ENCODE results near the gene PCLO. TPM values are rescaled to one million over a fixed set of nuclear protein-coding genes. Genes with fewer than 3 reads are reported as not detected.

Gene PCLO
- total RNA-seq, 1 donor from 2014 or later, result 10.8 TPM

- Histone ChIP-seq H3K36me3 (no peaks in the 10 kb centered on the region), H3K27me3 (no peaks in the 10 kb centered on the region), H3K4me1 (no peaks in the 10 kb centered on the region), H3K4me3 (no peak overlapping the region), H3K27ac (no peak overlapping the region), H3K9me3 (no peaks in the 10 kb centered on the region)
- TF ChIP-seq POLR2A (IDR thresholded peaks at IDR 0.05) (no peak), CTCF (IDR thresholded peaks at IDR 0.05) (no peak), POLR2AphosphoS5 (IDR thresholded peaks at IDR 0.05; ENCODE audit: insufficient read depth in 1 of 2, low read depth in 1 of 2) (no peak)
- DNase-seq (ENCODE audit: extremely low spot score in 2 of 2), result no peak
- intact Hi-C loops (cut with DNase I), result no loop called here
Observed at GRCh38 chr7:83190659-83191389, 28.1 kb upstream of the PCLO start.

- H3K4me1 ChIP-seq, result no peaks in the 10 kb centered on the region
- intact Hi-C loops (cut with DNase I), result no loop called here
- no peak for DNase-seq (ENCODE audit: extremely low spot score in 2 of 2)
- no peak overlapping the region for H3K27ac ChIP-seq
- H3K9me3 ChIP-seq, result peaks cover 9% of the 10 kb centered on the region
- H3K36me3 ChIP-seq, result no peaks in the 10 kb centered on the region
- TF ChIP-seq POLR2A (IDR thresholded peaks at IDR 0.05), result no peak
- H3K27me3 ChIP-seq, result no peaks in the 10 kb centered on the region
- H3K4me3 ChIP-seq, result no peak overlapping the region
Observed at GRCh38 chr7:83178796-83179195, 16.1 kb upstream of the PCLO start.

GRCh38 chr7:83178066-83178465 lies 15.4 kb upstream of the PCLO start:
- H3K36me3 ChIP-seq, result no peaks in the 10 kb centered on the region
- no peak overlapping the region for H3K27ac ChIP-seq
- intact Hi-C loops (cut with DNase I), result no loop called here
- no peaks in the 10 kb centered on the region for H3K27me3 ChIP-seq
- no peak for DNase-seq (ENCODE audit: extremely low spot score in 2 of 2)
- no peak overlapping the region for H3K4me3 ChIP-seq
- no peak for TF ChIP-seq POLR2A (IDR thresholded peaks at IDR 0.05)
- no peak for TF ChIP-seq POLR2AphosphoS5 (IDR thresholded peaks at IDR 0.05; ENCODE audit: insufficient read depth in 1 of 2, low read depth in 1 of 2)
- no peak for TF ChIP-seq CTCF (IDR thresholded peaks at IDR 0.05)
- H3K9me3 ChIP-seq, result peaks cover 3% of the 10 kb centered on the region
- no peaks in the 10 kb centered on the region for H3K4me1 ChIP-seq

- Histone ChIP-seq H3K36me3 (no peaks in the 10 kb centered on the region), H3K4me1 (no peaks in the 10 kb centered on the region), H3K27ac (no peak overlapping the region), H3K4me3 (no peak overlapping the region), H3K27me3 (no peaks in the 10 kb centered on the region), H3K9me3 (no peaks in the 10 kb centered on the region)
- no peak for TF ChIP-seq CTCF (IDR thresholded peaks at IDR 0.05)
- TF ChIP-seq POLR2AphosphoS5 (IDR thresholded peaks at IDR 0.05; ENCODE audit: insufficient read depth in 1 of 2, low read depth in 1 of 2), result no peak
- no peak for TF ChIP-seq POLR2A (IDR thresholded peaks at IDR 0.05)
- intact Hi-C loops (cut with DNase I), result no loop called here
- no peak for DNase-seq (ENCODE audit: extremely low spot score in 2 of 2)
Observed at GRCh38 chr7:83173664-83174063, 11.0 kb upstream of the PCLO start.

GRCh38 chr7:83166781-83167180 lies 4.1 kb upstream of the PCLO start:
- intact Hi-C loops (cut with DNase I), result no loop called here
- H3K4me3 ChIP-seq, result no peak overlapping the region
- H3K27ac ChIP-seq, result no peak overlapping the region
- DNase-seq (ENCODE audit: extremely low spot score in 2 of 2), result no peak
- no peaks in the 10 kb centered on the region for H3K9me3 ChIP-seq
- H3K27me3 ChIP-seq, result no peaks in the 10 kb centered on the region
- peaks cover 12% of the 10 kb centered on the region for H3K4me1 ChIP-seq
- TF ChIP-seq POLR2A (IDR thresholded peaks at IDR 0.05) (no peak), CTCF (IDR thresholded peaks at IDR 0.05) (no peak), POLR2AphosphoS5 (IDR thresholded peaks at IDR 0.05; ENCODE audit: insufficient read depth in 1 of 2, low read depth in 1 of 2) (no peak)
- no peaks in the 10 kb centered on the region for H3K36me3 ChIP-seq

Measured in vagina (tissue), 2 donors.